Ishikawa (cell line): ENCODE results near the gene DENND5A.

Experiments used
- CEBPB ChIP-seq: IDR thresholded peaks from 2 replicates; pipeline ENCODE4 v1.6.1; 2012
- EGR1 ChIP-seq: IDR thresholded peaks from 2 replicates; pipeline ENCODE4 v1.6.1; 2012
- EP300 ChIP-seq: IDR thresholded peaks from 2 replicates; pipeline ENCODE4 v1.6.1; 2012; ENCODE audit warnings: borderline replicate concordance
- TCF12 ChIP-seq: IDR thresholded peaks from 2 replicates; pipeline ENCODE4 v1.6.1; 2012; ENCODE audit warnings: low read depth
- TEAD4 ChIP-seq: IDR thresholded peaks from 2 replicates; pipeline ENCODE4 v1.6.1; 2012
- YY1 ChIP-seq: IDR thresholded peaks from 2 replicates; pipeline ENCODE4 v1.6.1; 2012; ENCODE audit warnings: low read depth
- TF ChIP-seq, protein P1 (sequence below): IDR thresholded peaks from 2 replicates; pipeline ENCODE4 v1.6.1; 2012; ENCODE audit warnings: low read depth, mild to moderate bottlenecking
- TF ChIP-seq, protein P2 (sequence below): IDR thresholded peaks from 2 replicates; pipeline ENCODE4 v1.6.1; 2012

DNA sequence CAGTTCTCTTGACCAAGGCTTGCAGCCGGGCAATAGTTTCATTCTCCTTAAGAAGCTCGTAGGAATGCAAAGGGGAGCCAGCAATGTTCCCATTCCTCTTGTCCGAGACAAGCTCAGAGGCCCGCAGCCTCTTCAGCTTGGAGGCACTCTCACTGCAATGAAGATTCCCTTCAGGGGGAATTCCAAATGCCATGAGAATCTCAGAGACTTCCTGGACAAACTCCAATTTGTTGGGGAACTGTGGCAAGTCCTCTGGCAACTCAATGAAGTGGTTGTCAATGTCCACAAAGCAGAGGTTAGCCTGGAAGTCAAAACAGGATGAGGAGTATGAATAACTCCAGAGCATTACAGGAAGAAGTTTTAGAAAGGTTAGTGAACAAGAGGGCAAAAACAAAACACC is 84.4 kb downstream of the DENND5A start:
- TF ChIP-seq YY1 (no peak), TEAD4 (no peak), EGR1 (no peak), EP300 (no peak), CEBPB (no peak), TCF12 (no peak)
- TF ChIP-seq, protein P1, sequence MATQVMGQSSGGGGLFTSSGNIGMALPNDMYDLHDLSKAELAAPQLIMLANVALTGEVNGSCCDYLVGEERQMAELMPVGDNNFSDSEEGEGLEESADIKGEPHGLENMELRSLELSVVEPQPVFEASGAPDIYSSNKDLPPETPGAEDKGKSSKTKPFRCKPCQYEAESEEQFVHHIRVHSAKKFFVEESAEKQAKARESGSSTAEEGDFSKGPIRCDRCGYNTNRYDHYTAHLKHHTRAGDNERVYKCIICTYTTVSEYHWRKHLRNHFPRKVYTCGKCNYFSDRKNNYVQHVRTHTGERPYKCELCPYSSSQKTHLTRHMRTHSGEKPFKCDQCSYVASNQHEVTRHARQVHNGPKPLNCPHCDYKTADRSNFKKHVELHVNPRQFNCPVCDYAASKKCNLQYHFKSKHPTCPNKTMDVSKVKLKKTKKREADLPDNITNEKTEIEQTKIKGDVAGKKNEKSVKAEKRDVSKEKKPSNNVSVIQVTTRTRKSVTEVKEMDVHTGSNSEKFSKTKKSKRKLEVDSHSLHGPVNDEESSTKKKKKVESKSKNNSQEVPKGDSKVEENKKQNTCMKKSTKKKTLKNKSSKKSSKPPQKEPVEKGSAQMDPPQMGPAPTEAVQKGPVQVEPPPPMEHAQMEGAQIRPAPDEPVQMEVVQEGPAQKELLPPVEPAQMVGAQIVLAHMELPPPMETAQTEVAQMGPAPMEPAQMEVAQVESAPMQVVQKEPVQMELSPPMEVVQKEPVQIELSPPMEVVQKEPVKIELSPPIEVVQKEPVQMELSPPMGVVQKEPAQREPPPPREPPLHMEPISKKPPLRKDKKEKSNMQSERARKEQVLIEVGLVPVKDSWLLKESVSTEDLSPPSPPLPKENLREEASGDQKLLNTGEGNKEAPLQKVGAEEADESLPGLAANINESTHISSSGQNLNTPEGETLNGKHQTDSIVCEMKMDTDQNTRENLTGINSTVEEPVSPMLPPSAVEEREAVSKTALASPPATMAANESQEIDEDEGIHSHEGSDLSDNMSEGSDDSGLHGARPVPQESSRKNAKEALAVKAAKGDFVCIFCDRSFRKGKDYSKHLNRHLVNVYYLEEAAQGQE: no peak
- TF ChIP-seq, protein P2, sequence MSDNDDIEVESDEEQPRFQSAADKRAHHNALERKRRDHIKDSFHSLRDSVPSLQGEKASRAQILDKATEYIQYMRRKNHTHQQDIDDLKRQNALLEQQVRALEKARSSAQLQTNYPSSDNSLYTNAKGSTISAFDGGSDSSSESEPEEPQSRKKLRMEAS: no peak
